Fibroblast of lung (primary cell): ENCODE data around the gene OR5K3. TPM values are rescaled to one million over a fixed set of nuclear protein-coding genes. Genes with fewer than 3 reads are reported as not detected.
"Not testable (repeated sequence)": the region's sequence is repeated elsewhere in the genome, so short reads cannot be mapped to it uniquely, and the experiment has no call there.

ENCODE experiments used
- DNase-seq, 2 donors: peaks; one replicate each; pipeline versions ENCODE4 v3.0.0 to v3.0.0-alpha.2; 2010; ENCODE audit warnings: low read depth in 2 of 2
- H2AFZ ChIP-seq: 2 replicates; pipeline ENCODE4 v1.5.1; 2012; ENCODE audit warnings: low read length, control low read depth, inconsistent platforms
- H3K27ac ChIP-seq: 2 replicates; pipeline ENCODE4 v1.5.1; 2011; ENCODE audit warnings: low read length, control low read depth; ENCODE audit not compliant: insufficient read depth
- H3K27me3 ChIP-seq: 2 replicates; pipeline ENCODE4 v1.5.1; 2011; ENCODE audit warnings: mild to moderate bottlenecking, low read length; ENCODE audit not compliant: control insufficient read depth, insufficient read depth
- H3K36me3 ChIP-seq: 2 replicates; pipeline ENCODE4 v1.5.1; 2011; ENCODE audit warnings: low read length; ENCODE audit not compliant: control insufficient read depth, insufficient read depth
- H3K4me1 ChIP-seq: 2 replicates; pipeline ENCODE4 v1.5.1; 2011; ENCODE audit warnings: low read length; ENCODE audit not compliant: control insufficient read depth, insufficient read depth; ENCODE audit errors: extremely low read depth
- H3K4me2 ChIP-seq: 2 replicates; pipeline ENCODE4 v1.5.1; 2011; ENCODE audit warnings: low read length, control low read depth; ENCODE audit not compliant: insufficient read depth; ENCODE audit errors: extremely low read depth
- H3K4me3 ChIP-seq, 4 experiments: fragments of 200-600 bp in 1 of 4; sonication (generic) in 1 of 4; replicated peaks in 1 of 4; 2 replicates each; pipeline ENCODE4 v1.5.1; 2011 to 2016; ENCODE audit warnings: low read length in 4 of 4, low read depth in 3 of 4, mild to moderate bottlenecking in 3 of 4, control low read depth in 2 of 4, inconsistent platforms in 1 of 4, mixed read lengths in 1 of 4; ENCODE audit not compliant: insufficient read depth in 1 of 4; ENCODE audit errors: control extremely low read depth in 1 of 4
- H3K79me2 ChIP-seq: 2 replicates; pipeline ENCODE4 v1.5.1; 2012; ENCODE audit warnings: mild to moderate bottlenecking, low read length, inconsistent platforms; ENCODE audit not compliant: control insufficient read depth, insufficient read depth
- H3K9ac ChIP-seq: 2 replicates; pipeline ENCODE4 v1.5.1; 2011; ENCODE audit warnings: mild to moderate bottlenecking, low read length, control low read depth; ENCODE audit not compliant: insufficient read depth
- H3K9me3 ChIP-seq: 2 replicates; pipeline ENCODE4 v1.5.1; 2012; ENCODE audit warnings: low read depth, low read length; ENCODE audit not compliant: control insufficient read depth, insufficient read depth
- H4K20me1 ChIP-seq: 2 replicates; pipeline ENCODE4 v1.5.1; 2011; ENCODE audit warnings: low read length; ENCODE audit not compliant: control insufficient read depth, insufficient read depth; ENCODE audit errors: extremely low read depth
- CTCF ChIP-seq, 2 donors: IDR thresholded peaks in 1 of 2; conservative IDR thresholded peaks in 1 of 2; 1 replicate in 1 of 2; 2 replicates in 1 of 2; pipeline ENCODE4 v1.5.1; 2011 to 2012; ENCODE audit warnings: low read length in 2 of 2, control low read depth in 1 of 2, inconsistent platforms in 1 of 2, low read depth in 1 of 2, mild to moderate bottlenecking in 1 of 2
- EZH2 ChIP-seq: IDR thresholded peaks from 2 replicates; pipeline ENCODE4 v1.5.1; 2012; ENCODE audit warnings: low read length, control low read depth, mild to moderate bottlenecking; ENCODE audit errors: missing control alignments
- polyA plus RNA-seq, 2 donors: library from polyadenylated mRNA; depleted of rRNA in 1 of 2; stranded (reverse) in 1 of 2; unstranded in 1 of 2; fragments of >200 nt; gene quantifications; 2 replicates each; pipeline ENCODE4 v1.2.1, GENCODE V29; 2011 to 2012; ENCODE audit warnings: missing spikeins in 1 of 2
- total RNA-seq: library from RNA; depleted of rRNA; stranded (reverse); fragments of >200 nt; gene quantifications from 2 replicates; pipeline ENCODE4 v1.2.1, GENCODE V29; 2014

The OR5K3 gene
- total and polyA plus RNA-seq, 2 donors (not counting 1 experiment from before 2014, with no cell fraction given), result not detected

GRCh38 chr3:98395101-98395500, 4.6 kb downstream of the OR5K3 start:
- Histone ChIP-seq H3K4me1 (no peaks in the 10 kb centered on the region), H2AFZ (no peak overlapping the region), H4K20me1 (no peaks in the 10 kb centered on the region), H3K36me3 (no peaks in the 10 kb centered on the region), H3K4me2 (no peak overlapping the region), H3K4me3 (no peak overlapping the region), H3K27ac (no peak overlapping the region), H3K27me3 (no peaks in the 10 kb centered on the region), H3K79me2 (no peaks in the 10 kb centered on the region), H3K9me3 (no peaks in the 10 kb centered on the region), H3K9ac (no peak overlapping the region)
- DNase-seq, result no peak
- no peak for TF ChIP-seq EZH2

- not testable (repeated sequence) for H3K79me2 ChIP-seq, H3K9me3 ChIP-seq, H3K9ac ChIP-seq, H3K36me3 ChIP-seq, H3K4me1 ChIP-seq, DNase-seq, H3K27ac ChIP-seq, H2AFZ ChIP-seq, H3K27me3 ChIP-seq, H4K20me1 ChIP-seq, H3K4me3 ChIP-seq, H3K4me2 ChIP-seq
Measured at GRCh38 chr3:98396482-98396881, 6.0 kb downstream of the OR5K3 start.

- no peak overlapping the region for H3K27ac ChIP-seq
- no peak for TF ChIP-seq CTCF (conservative IDR thresholded peaks at IDR 0.05 in 1 of 2, IDR thresholded peaks at IDR 0.05 in 1 of 2; ENCODE audit: low read depth in 1 of 2, low read length in 2 of 2)
- no peak for TF ChIP-seq EZH2
- H3K4me3 ChIP-seq, result no peak overlapping the region
Measured at GRCh38 chr3:98398513-98398912, 8.0 kb downstream of the OR5K3 start.

GRCh38 chr3:98402507-98402906, 12.0 kb downstream of the OR5K3 start:
- no peak overlapping the region for H2AFZ ChIP-seq
- TF ChIP-seq EZH2 (no peak), CTCF (conservative IDR thresholded peaks at IDR 0.05 in 1 of 2, IDR thresholded peaks at IDR 0.05 in 1 of 2; ENCODE audit: low read depth in 1 of 2, low read length in 2 of 2) (no peak)
- no peaks in the 10 kb centered on the region for H3K36me3 ChIP-seq
- no peak overlapping the region for H3K9ac ChIP-seq
- H3K4me3 ChIP-seq, result no peak overlapping the region
- H3K9me3 ChIP-seq, result no peaks in the 10 kb centered on the region
- no peaks in the 10 kb centered on the region for H3K4me1 ChIP-seq
- H4K20me1 ChIP-seq, result no peaks in the 10 kb centered on the region
- no peaks in the 10 kb centered on the region for H3K27me3 ChIP-seq
- no peak for DNase-seq
- no peak overlapping the region for H3K4me2 ChIP-seq
- H3K27ac ChIP-seq, result no peak overlapping the region
- H3K79me2 ChIP-seq, result no peaks in the 10 kb centered on the region

More at GRCh38 chr3:98398513-98398912, 8.0 kb downstream of the OR5K3 start:
- Histone ChIP-seq H3K4me2 (no peak overlapping the region), H3K27me3 (no peaks in the 10 kb centered on the region), H3K9me3 (no peaks in the 10 kb centered on the region), H3K4me1 (no peaks in the 10 kb centered on the region), H4K20me1 (no peaks in the 10 kb centered on the region), H3K36me3 (no peaks in the 10 kb centered on the region), H2AFZ (no peak overlapping the region), H3K9ac (no peak overlapping the region), H3K79me2 (no peaks in the 10 kb centered on the region)
- DNase-seq, result no peak
